Posterior vena cava (tissue), 2 donors: ENCODE results near the gene P2RY6. TPM values are rescaled to one million over a fixed set of nuclear protein-coding genes. Genes with fewer than 3 reads are reported as not detected.
A peak's percentile ranks its signal among the peaks of the same experiment; 100 is the strongest.
"Not testable (repeated sequence)": the region's sequence is repeated elsewhere in the genome, so short reads cannot be mapped to it uniquely, and the experiment has no call there.

Experiments
- DNase-seq: peaks from one replicate; pipeline ENCODE4 v3.0.0-alpha.2; 2020; ENCODE audit warnings: low spot score
- intact Hi-C, 2 donors: fragments of 100-400 bp; cut with DNase I; formaldehyde crosslinking; loops; one replicate each; pipeline versions ENCODE4 v1.14.1 to v1.14.2; 2022 to 2023
- total RNA-seq, 2 donors: library from RNA; stranded (reverse); fragmentation: NEBNext Ultra II Directional; extraction: Animal tissue kit (Norgen Biotek cat#: 25700); gene quantifications; one replicate each; pipeline ENCODE4 v1.2.1, GENCODE V29; 2021
- donor health status: DM: yes; HTN: yes; CAD: no.
- donor health status: DM: yes; HTN: yes; CAD: no.

Gene P2RY6
- total RNA-seq, 2 donors from 2014 or later: 2.5 to 4.9 TPM

GRCh38 chr11:73270855-73271477 lies 1.2 kb upstream of the P2RY6 start:
- DNase-seq: peak; percentile 57
- intact Hi-C loops: no loop called here

- DNase-seq: peak; percentile 29
- intact Hi-C loops: not testable (repeated sequence)
Observed at GRCh38 chr11:73271478-73271865, 666 bp upstream of the P2RY6 start.

- DNase-seq: no peak
- intact Hi-C loops: no loop called here
Observed at GRCh38 chr11:73272680-73273038, 521 bp downstream of the P2RY6 start.

GRCh38 chr11:73273222-73273895 lies 1.2 kb downstream of the P2RY6 start:
- intact Hi-C loops: no loop called here
- DNase-seq: peak; percentile 58

GRCh38 chr11:73274191-73274590 lies 2.1 kb downstream of the P2RY6 start:
- intact Hi-C loops, DNase-seq: not testable (repeated sequence)

GRCh38 chr11:73274722-73275380 lies 2.7 kb downstream of the P2RY6 start:
- DNase-seq: peak; percentile 71
- intact Hi-C loops: no loop called here

GRCh38 chr11:73275381-73275750 lies 3.2 kb downstream of the P2RY6 start:
- DNase-seq: peak; percentile 53
- intact Hi-C loops: no loop called here

GRCh38 chr11:73277467-73277866 lies 5.3 kb downstream of the P2RY6 start:
- DNase-seq: peak; percentile 1
- intact Hi-C loops: no loop called here

- intact Hi-C loops: loop anchor here (10.0 kb wide), 2 partner anchors 96 to 446 kb away; no protein-coding TSS in a partner anchor
Observed at GRCh38 chr11:73280626-73281025, 8.5 kb downstream of the P2RY6 start.

GRCh38 chr11:73281201-73281741 lies 9.1 kb downstream of the P2RY6 start:
- peak; percentile 73 for DNase-seq
- intact Hi-C loops: loop anchor here (10.0 kb wide), 2 partner anchors 96 to 446 kb away; no protein-coding TSS in a partner anchor

More at GRCh38 chr11:73280626-73281025, 8.5 kb downstream of the P2RY6 start:
- DNase-seq: peak; percentile 82

GRCh38 chr11:73281796-73282660 lies 9.9 kb downstream of the P2RY6 start:
- intact Hi-C loops: loop anchor here (10.0 kb wide), 2 partner anchors 97 to 447 kb away; no protein-coding TSS in a partner anchor
- DNase-seq: peak; percentile 31

GRCh38 chr11:73283276-73284000 lies 11.3 kb downstream of the P2RY6 start:
- DNase-seq: peak; percentile 53
- intact Hi-C loops: loop anchor here (10.0 kb wide), 2 partner anchors 99 to 449 kb away; no protein-coding TSS in a partner anchor

GRCh38 chr11:73284106-73284505 lies 12.0 kb downstream of the P2RY6 start:
- intact Hi-C loops: loop anchor here (10.0 kb wide), 2 partner anchors 99 to 449 kb away; no protein-coding TSS in a partner anchor
- DNase-seq: peak; percentile 25

GRCh38 chr11:73285721-73286120 lies 13.6 kb downstream of the P2RY6 start:
- intact Hi-C loops: loop anchor here (5.0 to 10.0 kb wide), 4 partner anchors 43 to 451 kb away; no protein-coding TSS in a partner anchor

GRCh38 chr11:73286240-73286810 lies 14.2 kb downstream of the P2RY6 start:
- intact Hi-C loops: loop anchor here (5.0 to 10.0 kb wide), 4 partner anchors 44 to 452 kb away; no protein-coding TSS in a partner anchor
- DNase-seq: peak; percentile 46

More at GRCh38 chr11:73285721-73286120, 13.6 kb downstream of the P2RY6 start:
- peak; percentile 37 for DNase-seq

GRCh38 chr11:73287400-73288101 lies 15.4 kb downstream of the P2RY6 start:
- intact Hi-C loops: loop anchor here (2.0 to 10.0 kb wide), 5 partner anchors 45 to 453 kb away; no protein-coding TSS in a partner anchor
- DNase-seq: no peak
